ENCODE results near the gene ATG3. TPM values are rescaled to one million over a fixed set of nuclear protein-coding genes. Genes with fewer than 3 reads are reported as not detected.
"Not testable (repeated sequence)": the region's sequence is repeated elsewhere in the genome, so short reads cannot be mapped to it uniquely, and the experiment has no call there.

The ATG3 gene
- total and polyA plus RNA-seq, 2 of the 8 experiments (the other 6 are each of a cell fraction or from before 2014, with no cell fraction given): 27.3 to 55.3 TPM

GRCh38 chr3:112564247-112564939 lies 2.6 kb upstream of the ATG3 start:
- H2BK120ac ChIP-seq (replicated peaks; ENCODE audit: low read depth, low read length); H3K18ac ChIP-seq (ENCODE audit: extremely low read depth, low read length); H4K20me1 ChIP-seq (replicated peaks in 1 of 2; ENCODE audit: control insufficient read depth in 1 of 2, insufficient read depth in 2 of 2, low read length in 2 of 2); H2AK5ac ChIP-seq (ENCODE audit: low read depth, low read length); H4K8ac ChIP-seq (ENCODE audit: extremely low read depth, insufficient read depth, low read length); DNase-seq (ENCODE audit: low read depth in 1 of 2, low spot score in 2 of 2); H2BK5ac ChIP-seq (ENCODE audit: low read depth, low read length); H2AFZ ChIP-seq (ENCODE audit: low read length); H2BK12ac ChIP-seq (ENCODE audit: low read depth, low read length); H3K27me3 ChIP-seq (replicated peaks in 1 of 4; ENCODE audit: control insufficient read depth in 3 of 4, extremely low read depth in 1 of 4, insufficient read depth in 3 of 4, low read length in 3 of 4); H3K79me1 ChIP-seq (ENCODE audit: low read depth, low read length); H2BK20ac ChIP-seq (ENCODE audit: low read length); H4K5ac ChIP-seq (ENCODE audit: insufficient read length, low read depth, low read length); CTCF ChIA-PET (ENCODE audit: partially characterized antibody); H2BK15ac ChIP-seq (ENCODE audit: low read length); H3K14ac ChIP-seq (ENCODE audit: insufficient read length); H3K27ac ChIP-seq (ENCODE audit: low read depth, low read length); H3K23ac ChIP-seq (ENCODE audit: insufficient read length); H3K56ac ChIP-seq (replicated peaks; ENCODE audit: insufficient read length, low read depth, low read length); H3K4ac ChIP-seq (replicated peaks; ENCODE audit: insufficient read length, low read depth, low read length); H3K9me3 ChIP-seq (ENCODE audit: insufficient read depth in 2 of 2, low read depth in 1 of 2, low read length in 1 of 2); FAIRE-seq; H3K9ac ChIP-seq (replicated peaks in 1 of 4; ENCODE audit: extremely low read depth in 1 of 4, low read depth in 3 of 4, low read length in 3 of 4); H4K91ac ChIP-seq (replicated peaks; ENCODE audit: insufficient read length, low read length); H3K4me1 ChIP-seq (replicated peaks in 1 of 4; ENCODE audit: control insufficient read depth in 3 of 4, insufficient read depth in 4 of 4, low read length in 3 of 4); POLR2A ChIA-PET (ENCODE audit: partially characterized antibody): not testable (repeated sequence)
- Histone ChIP-seq H3K79me2 (ENCODE audit: control insufficient read depth in 1 of 2, insufficient read depth in 2 of 2, low read length in 2 of 2) (peaks cover 3 to 26% of the 10 kb centered on the region in 2 experiments; a peak in 3 of 4 replicates), H3K36me3 (ENCODE audit: control insufficient read depth in 2 of 4, insufficient read depth in 4 of 4, low read length in 3 of 4) (peaks cover 0 to 13% (median 6%) of the 10 kb centered on the region in 4 experiments; a peak in 4 of 8 replicates), H3K4me3 (ENCODE audit: extremely low read depth in 1 of 4, insufficient read depth in 2 of 4, low read depth in 3 of 4, low read length in 4 of 4) (peak overlapping the region in 2 of 4 experiments; percentile 5 to 80; a peak in 2 of 8 replicates), H3K23me2 (ENCODE audit: low read depth, low read length) (peaks cover 11% of the 10 kb centered on the region), H3K4me2 (ENCODE audit: insufficient read depth in 1 of 2, low read depth in 2 of 2, low read length in 2 of 2) (peak overlapping the region; percentile 47 to 64)
- 42% methylated on average over 13 of the region's 15 CpGs; no CpG with 5 or more reads in 1 of the 2 experiments for WGBS, 2 experiments (ENCODE audit: extremely low coverage in 1 of 2, insufficient coverage in 1 of 2, insufficient read length in 1 of 2, insufficient replicate concordance in 2 of 2, low coverage in 1 of 2, low lambda C conversion rate in 2 of 2, missing lambda C conversion rate in 1 of 2)
- TF ChIP-seq CTCF (IDR thresholded peaks at IDR 0.05; ENCODE audit: control extremely low read depth in 1 of 3, insufficient read depth in 1 of 3, low read depth in 1 of 3, low read length in 3 of 3): peak in 1 of 3 experiments; percentile 4; a peak in 1 of 4 replicates
